Measurements from ENCODE around the gene MED13L.

DNA sequence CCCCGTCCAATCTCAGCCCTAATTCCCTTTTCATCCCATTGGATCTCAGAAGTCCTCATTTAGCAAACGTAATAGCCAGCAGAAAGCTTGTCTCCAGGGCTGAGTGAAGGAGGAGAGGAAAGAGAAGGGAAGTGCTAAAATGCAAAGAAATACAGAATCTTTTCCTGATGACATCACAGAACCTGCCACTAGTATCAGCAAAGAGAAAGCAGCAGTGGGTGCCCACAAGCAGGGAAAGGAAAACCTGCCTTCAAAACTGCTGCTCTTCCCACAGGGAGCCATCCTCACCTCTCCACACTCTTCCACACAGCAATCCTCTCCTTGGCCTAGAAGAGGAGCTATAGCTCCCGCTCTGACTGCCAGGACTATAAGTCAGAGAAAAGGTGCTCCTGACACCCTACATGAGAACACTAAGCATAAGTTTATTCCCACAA is 11.3 kb downstream of the MED13L start:
- TF ChIP-seq, protein P1, sequence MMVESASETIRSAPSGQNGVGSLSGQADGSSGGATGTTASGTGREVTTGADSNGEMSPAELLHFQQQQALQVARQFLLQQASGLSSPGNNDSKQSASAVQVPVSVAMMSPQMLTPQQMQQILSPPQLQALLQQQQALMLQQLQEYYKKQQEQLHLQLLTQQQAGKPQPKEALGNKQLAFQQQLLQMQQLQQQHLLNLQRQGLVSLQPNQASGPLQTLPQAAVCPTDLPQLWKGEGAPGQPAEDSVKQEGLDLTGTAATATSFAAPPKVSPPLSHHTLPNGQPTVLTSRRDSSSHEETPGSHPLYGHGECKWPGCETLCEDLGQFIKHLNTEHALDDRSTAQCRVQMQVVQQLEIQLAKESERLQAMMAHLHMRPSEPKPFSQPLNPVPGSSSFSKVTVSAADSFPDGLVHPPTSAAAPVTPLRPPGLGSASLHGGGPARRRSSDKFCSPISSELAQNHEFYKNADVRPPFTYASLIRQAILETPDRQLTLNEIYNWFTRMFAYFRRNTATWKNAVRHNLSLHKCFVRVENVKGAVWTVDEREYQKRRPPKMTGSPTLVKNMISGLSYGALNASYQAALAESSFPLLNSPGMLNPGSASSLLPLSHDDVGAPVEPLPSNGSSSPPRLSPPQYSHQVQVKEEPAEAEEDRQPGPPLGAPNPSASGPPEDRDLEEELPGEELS (CRISPR knock-in tag; IDR thresholded peaks at IDR 0.05), result no peak
- no peak for TF ChIP-seq SMAD4 (CRISPR knock-in tag; IDR thresholded peaks at IDR 0.05)
- TF ChIP-seq E2F1 (CRISPR knock-in tag; IDR thresholded peaks at IDR 0.05), result no peak
- no peak for TF ChIP-seq SP1 (CRISPR knock-in tag; conservative IDR thresholded peaks at IDR 0.05)
- TF ChIP-seq, protein P2, sequence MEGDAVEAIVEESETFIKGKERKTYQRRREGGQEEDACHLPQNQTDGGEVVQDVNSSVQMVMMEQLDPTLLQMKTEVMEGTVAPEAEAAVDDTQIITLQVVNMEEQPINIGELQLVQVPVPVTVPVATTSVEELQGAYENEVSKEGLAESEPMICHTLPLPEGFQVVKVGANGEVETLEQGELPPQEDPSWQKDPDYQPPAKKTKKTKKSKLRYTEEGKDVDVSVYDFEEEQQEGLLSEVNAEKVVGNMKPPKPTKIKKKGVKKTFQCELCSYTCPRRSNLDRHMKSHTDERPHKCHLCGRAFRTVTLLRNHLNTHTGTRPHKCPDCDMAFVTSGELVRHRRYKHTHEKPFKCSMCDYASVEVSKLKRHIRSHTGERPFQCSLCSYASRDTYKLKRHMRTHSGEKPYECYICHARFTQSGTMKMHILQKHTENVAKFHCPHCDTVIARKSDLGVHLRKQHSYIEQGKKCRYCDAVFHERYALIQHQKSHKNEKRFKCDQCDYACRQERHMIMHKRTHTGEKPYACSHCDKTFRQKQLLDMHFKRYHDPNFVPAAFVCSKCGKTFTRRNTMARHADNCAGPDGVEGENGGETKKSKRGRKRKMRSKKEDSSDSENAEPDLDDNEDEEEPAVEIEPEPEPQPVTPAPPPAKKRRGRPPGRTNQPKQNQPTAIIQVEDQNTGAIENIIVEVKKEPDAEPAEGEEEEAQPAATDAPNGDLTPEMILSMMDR (IDR thresholded peaks at IDR 0.05), result no peak
- TF ChIP-seq PREB (CRISPR knock-in tag; IDR thresholded peaks at IDR 0.05; ENCODE audit: borderline replicate concordance), result no peak
- TF ChIP-seq, protein P3, sequence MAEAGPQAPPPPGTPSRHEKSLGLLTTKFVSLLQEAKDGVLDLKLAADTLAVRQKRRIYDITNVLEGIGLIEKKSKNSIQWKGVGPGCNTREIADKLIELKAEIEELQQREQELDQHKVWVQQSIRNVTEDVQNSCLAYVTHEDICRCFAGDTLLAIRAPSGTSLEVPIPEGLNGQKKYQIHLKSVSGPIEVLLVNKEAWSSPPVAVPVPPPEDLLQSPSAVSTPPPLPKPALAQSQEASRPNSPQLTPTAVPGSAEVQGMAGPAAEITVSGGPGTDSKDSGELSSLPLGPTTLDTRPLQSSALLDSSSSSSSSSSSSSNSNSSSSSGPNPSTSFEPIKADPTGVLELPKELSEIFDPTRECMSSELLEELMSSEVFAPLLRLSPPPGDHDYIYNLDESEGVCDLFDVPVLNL (CRISPR knock-in tag; IDR thresholded peaks at IDR 0.05; ENCODE audit: borderline replicate concordance, low read depth), result no peak
- no peak for TF ChIP-seq PRRX2 (CRISPR knock-in tag; IDR thresholded peaks at IDR 0.05)
- TF ChIP-seq, protein P4, sequence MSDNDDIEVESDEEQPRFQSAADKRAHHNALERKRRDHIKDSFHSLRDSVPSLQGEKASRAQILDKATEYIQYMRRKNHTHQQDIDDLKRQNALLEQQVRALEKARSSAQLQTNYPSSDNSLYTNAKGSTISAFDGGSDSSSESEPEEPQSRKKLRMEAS (CRISPR knock-in tag; IDR thresholded peaks at IDR 0.05), result no peak
- TF ChIP-seq ZMAT4 (CRISPR knock-in tag; IDR thresholded peaks at IDR 0.05), result no peak
- TF ChIP-seq ESRRA (CRISPR knock-in tag; IDR thresholded peaks at IDR 0.05; ENCODE audit: borderline replicate concordance), result no peak
- TF ChIP-seq ERG (CRISPR knock-in tag; IDR thresholded peaks at IDR 0.05), result no peak
- no peak for TF ChIP-seq USF2 (CRISPR knock-in tag; IDR thresholded peaks at IDR 0.05)
- no peak for TF ChIP-seq TEAD4 (CRISPR knock-in tag; IDR thresholded peaks at IDR 0.05)

Data from WTC11 (cell line).